ENCODE results near the gene H2AZ1.

DNA sequence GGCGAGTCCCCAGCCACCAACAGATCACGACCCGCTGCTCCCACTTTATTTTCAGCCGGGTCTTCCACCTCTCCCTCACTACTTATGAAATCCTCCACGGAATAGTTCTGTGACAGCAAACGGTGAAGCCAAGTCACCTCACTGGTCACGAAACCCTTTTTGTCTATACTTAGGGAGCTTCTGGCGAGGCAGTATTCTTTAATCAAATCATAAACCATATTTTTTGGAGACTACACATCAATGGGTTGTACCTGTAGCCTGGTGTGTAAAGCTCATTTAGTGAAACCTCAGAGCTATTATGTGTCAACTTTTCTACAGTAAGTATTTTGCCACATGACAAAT is 809 bp upstream of the H2AZ1 start:
- TF ChIP-seq, protein P1, sequence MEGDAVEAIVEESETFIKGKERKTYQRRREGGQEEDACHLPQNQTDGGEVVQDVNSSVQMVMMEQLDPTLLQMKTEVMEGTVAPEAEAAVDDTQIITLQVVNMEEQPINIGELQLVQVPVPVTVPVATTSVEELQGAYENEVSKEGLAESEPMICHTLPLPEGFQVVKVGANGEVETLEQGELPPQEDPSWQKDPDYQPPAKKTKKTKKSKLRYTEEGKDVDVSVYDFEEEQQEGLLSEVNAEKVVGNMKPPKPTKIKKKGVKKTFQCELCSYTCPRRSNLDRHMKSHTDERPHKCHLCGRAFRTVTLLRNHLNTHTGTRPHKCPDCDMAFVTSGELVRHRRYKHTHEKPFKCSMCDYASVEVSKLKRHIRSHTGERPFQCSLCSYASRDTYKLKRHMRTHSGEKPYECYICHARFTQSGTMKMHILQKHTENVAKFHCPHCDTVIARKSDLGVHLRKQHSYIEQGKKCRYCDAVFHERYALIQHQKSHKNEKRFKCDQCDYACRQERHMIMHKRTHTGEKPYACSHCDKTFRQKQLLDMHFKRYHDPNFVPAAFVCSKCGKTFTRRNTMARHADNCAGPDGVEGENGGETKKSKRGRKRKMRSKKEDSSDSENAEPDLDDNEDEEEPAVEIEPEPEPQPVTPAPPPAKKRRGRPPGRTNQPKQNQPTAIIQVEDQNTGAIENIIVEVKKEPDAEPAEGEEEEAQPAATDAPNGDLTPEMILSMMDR (IDR thresholded peaks at IDR 0.05): no peak
- no peak for TF ChIP-seq POLR2A (IDR thresholded peaks at IDR 0.05)
